ENCODE results near the gene CASP4.

- TF ChIP-seq POLR2A (conservative IDR thresholded peaks at IDR 0.05) (no peak), ZNF316 (IDR thresholded peaks at IDR 0.05) (no peak), CREB3 (tag; conservative IDR thresholded peaks at IDR 0.05; ENCODE audit: low read depth) (no peak), POLR3G (IDR thresholded peaks at IDR 0.05; ENCODE audit: extremely low read depth, insufficient read length, insufficient replicate concordance) (no peak), ZC3H8 (IDR thresholded peaks at IDR 0.05) (no peak), RAD21 (CRISPR knock-in tag; conservative IDR thresholded peaks at IDR 0.05 in 1 of 2, IDR thresholded peaks at IDR 0.05 in 1 of 2) (no peak), ZNF280B (CRISPR knock-in tag; IDR thresholded peaks at IDR 0.05) (no peak)
- TF ChIP-seq, protein P1, sequence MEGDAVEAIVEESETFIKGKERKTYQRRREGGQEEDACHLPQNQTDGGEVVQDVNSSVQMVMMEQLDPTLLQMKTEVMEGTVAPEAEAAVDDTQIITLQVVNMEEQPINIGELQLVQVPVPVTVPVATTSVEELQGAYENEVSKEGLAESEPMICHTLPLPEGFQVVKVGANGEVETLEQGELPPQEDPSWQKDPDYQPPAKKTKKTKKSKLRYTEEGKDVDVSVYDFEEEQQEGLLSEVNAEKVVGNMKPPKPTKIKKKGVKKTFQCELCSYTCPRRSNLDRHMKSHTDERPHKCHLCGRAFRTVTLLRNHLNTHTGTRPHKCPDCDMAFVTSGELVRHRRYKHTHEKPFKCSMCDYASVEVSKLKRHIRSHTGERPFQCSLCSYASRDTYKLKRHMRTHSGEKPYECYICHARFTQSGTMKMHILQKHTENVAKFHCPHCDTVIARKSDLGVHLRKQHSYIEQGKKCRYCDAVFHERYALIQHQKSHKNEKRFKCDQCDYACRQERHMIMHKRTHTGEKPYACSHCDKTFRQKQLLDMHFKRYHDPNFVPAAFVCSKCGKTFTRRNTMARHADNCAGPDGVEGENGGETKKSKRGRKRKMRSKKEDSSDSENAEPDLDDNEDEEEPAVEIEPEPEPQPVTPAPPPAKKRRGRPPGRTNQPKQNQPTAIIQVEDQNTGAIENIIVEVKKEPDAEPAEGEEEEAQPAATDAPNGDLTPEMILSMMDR (IDR thresholded peaks at IDR 0.05 in 2 of 3, conservative IDR thresholded peaks at IDR 0.05 in 1 of 3; ENCODE audit: insufficient read depth in 2 of 3, low read depth in 1 of 3, low read length in 3 of 3), result no peak
- TF ChIP-seq, protein P2, sequence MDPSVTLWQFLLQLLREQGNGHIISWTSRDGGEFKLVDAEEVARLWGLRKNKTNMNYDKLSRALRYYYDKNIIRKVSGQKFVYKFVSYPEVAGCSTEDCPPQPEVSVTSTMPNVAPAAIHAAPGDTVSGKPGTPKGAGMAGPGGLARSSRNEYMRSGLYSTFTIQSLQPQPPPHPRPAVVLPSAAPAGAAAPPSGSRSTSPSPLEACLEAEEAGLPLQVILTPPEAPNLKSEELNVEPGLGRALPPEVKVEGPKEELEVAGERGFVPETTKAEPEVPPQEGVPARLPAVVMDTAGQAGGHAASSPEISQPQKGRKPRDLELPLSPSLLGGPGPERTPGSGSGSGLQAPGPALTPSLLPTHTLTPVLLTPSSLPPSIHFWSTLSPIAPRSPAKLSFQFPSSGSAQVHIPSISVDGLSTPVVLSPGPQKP (CRISPR knock-in tag; IDR thresholded peaks at IDR 0.05), result no peak
- TF ChIP-seq, protein P3, sequence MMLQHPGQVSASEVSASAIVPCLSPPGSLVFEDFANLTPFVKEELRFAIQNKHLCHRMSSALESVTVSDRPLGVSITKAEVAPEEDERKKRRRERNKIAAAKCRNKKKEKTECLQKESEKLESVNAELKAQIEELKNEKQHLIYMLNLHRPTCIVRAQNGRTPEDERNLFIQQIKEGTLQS (IDR thresholded peaks at IDR 0.05), result no peak
- TF ChIP-seq, protein P3 (CRISPR knock-in tag; conservative IDR thresholded peaks at IDR 0.05), result no peak
- TF ChIP-seq, protein P4, sequence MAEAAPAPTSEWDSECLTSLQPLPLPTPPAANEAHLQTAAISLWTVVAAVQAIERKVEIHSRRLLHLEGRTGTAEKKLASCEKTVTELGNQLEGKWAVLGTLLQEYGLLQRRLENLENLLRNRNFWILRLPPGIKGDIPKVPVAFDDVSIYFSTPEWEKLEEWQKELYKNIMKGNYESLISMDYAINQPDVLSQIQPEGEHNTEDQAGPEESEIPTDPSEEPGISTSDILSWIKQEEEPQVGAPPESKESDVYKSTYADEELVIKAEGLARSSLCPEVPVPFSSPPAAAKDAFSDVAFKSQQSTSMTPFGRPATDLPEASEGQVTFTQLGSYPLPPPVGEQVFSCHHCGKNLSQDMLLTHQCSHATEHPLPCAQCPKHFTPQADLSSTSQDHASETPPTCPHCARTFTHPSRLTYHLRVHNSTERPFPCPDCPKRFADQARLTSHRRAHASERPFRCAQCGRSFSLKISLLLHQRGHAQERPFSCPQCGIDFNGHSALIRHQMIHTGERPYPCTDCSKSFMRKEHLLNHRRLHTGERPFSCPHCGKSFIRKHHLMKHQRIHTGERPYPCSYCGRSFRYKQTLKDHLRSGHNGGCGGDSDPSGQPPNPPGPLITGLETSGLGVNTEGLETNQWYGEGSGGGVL (CRISPR knock-in tag; IDR thresholded peaks at IDR 0.05), result no peak
These were observed 16.4 kb upstream of the CASP4 start for GRCh38 chr11:104984808-104985207.

Measured in K562 (cell line).